Measurements from ENCODE around the gene FABP7.

- TF ChIP-seq CTCF (IDR thresholded peaks at IDR 0.05) (no peak), POLR2A (IDR thresholded peaks at IDR 0.05; ENCODE audit: low read depth) (no peak), POLR2AphosphoS5 (IDR thresholded peaks at IDR 0.05) (no peak)
Observed at GRCh38 chr6:122778302-122778701, 1.2 kb upstream of the FABP7 start.

Data from esophagus muscularis mucosa (tissue), 3 donors.